Esophagus muscularis mucosa (tissue), 4 donors: ENCODE measurements around the gene AGAP3. TPM values are rescaled to one million over a fixed set of nuclear protein-coding genes. Genes with fewer than 3 reads are reported as not detected.

Experiments
- DNase-seq: peaks from one replicate; pipeline ENCODE4 v3.0.0-alpha.2; 2017; ENCODE audit errors: extremely low spot score
- H3K27ac ChIP-seq, 4 donors: fragments of 200-600 bp; sonication (generic); replicated peaks in 1 of 4; 1 replicate in 3 of 4; 2 replicates in 1 of 4; pipeline ENCODE4 v1.5.1; 2016 to 2019; ENCODE audit warnings: mild to moderate bottlenecking in 1 of 4
- H3K27me3 ChIP-seq, 4 donors: fragments of 200-600 bp; sonication (generic); one replicate each; pipeline versions ENCODE4 v1.5.1 to v1.6.0; 2016 to 2019
- H3K36me3 ChIP-seq, 4 donors: fragments of 200-600 bp; sonication (generic); one replicate each; pipeline ENCODE4 v1.5.1; 2016 to 2019
- H3K4me1 ChIP-seq, 4 donors: fragments of 200-600 bp; sonication (generic); one replicate each; pipeline ENCODE4 v1.5.1; 2016 to 2019
- H3K4me3 ChIP-seq, 4 donors: fragments of 200-600 bp; sonication (generic); 1 replicate in 2 of 4; 2 replicates in 2 of 4; pipeline ENCODE4 v1.5.1; 2016 to 2019; ENCODE audit warnings: mild to moderate bottlenecking in 4 of 4, moderate library complexity in 1 of 4
- H3K9me3 ChIP-seq, 4 donors: fragments of 200-600 bp; sonication (generic); 1 replicate in 3 of 4; 2 replicates in 1 of 4; pipeline ENCODE4 v1.5.1; 2016 to 2019
- CTCF ChIP-seq, 3 experiments: fragments of 200-600 bp in 2 of 3; fragments of 450-650 bp in 1 of 3; sonication (generic) in 2 of 3; IDR thresholded peaks; one replicate each; pipeline ENCODE4 v1.5.1; 2017 to 2019; ENCODE audit warnings: antibody characterized with exemption in 3 of 3, mild to moderate bottlenecking in 2 of 3, moderate library complexity in 1 of 3
- EP300 ChIP-seq: sonication (generic); formaldehyde crosslinking; IDR thresholded peaks from one replicate; pipeline ENCODE4 v1.6.1; 2017; ENCODE audit warnings: antibody characterized with exemption
- POLR2A ChIP-seq: fragments of 450-650 bp; IDR thresholded peaks from one replicate; pipeline ENCODE4 v1.6.1; 2017; ENCODE audit warnings: antibody characterized with exemption, moderate library complexity, mild to moderate bottlenecking, low read depth
- POLR2AphosphoS5 ChIP-seq, 2 donors: sonication (generic); formaldehyde crosslinking; IDR thresholded peaks; one replicate each; pipeline ENCODE4 v1.6.1; 2017; ENCODE audit warnings: antibody characterized with exemption in 2 of 2
- WGBS: methylation state at CpG from one replicate; pipeline ENCODE4 v1.1.5; 2018; 5-methylcytosine and 5-hydroxymethylcytosine counted together
- intact Hi-C: fragments of 100-400 bp; cut with DNase I; formaldehyde crosslinking; loops from one replicate; pipeline ENCODE4 v1.15.1; 2023
- total RNA-seq, 4 donors: library from RNA; depleted of rRNA; stranded (reverse); fragments of >200 nt; gene quantifications; one replicate each; pipeline versions ENCODE4 v1.1.0 to v1.2.1, GENCODE V29; 2016

Gene AGAP3
- total RNA-seq, 4 donors from 2014 or later: 33.8 to 71.2 (median 60.0) TPM

GRCh38 chr7:151167197-151167961, 81.1 kb downstream of the AGAP3 start, which contains the start of gene GBX1:
Gene GBX1 (minus strand): TSS chr7:151167694. CDS start chr7:151167548, 146 bp downstream.
- no peak for DNase-seq
- WGBS: no CpG with 5 or more reads among the region's 101 CpGs
- Histone ChIP-seq H3K27me3 (peaks cover 8 to 82% (median 35%) of the 10 kb centered on the region in 4 donors), H3K4me3 (peak within 1 kb of the TSS; percentile 53 to 61 (median 56)), H3K4me1 (peaks cover 15 to 26% (median 21%) of the 10 kb centered on the region in 4 donors), H3K36me3 (no peaks in the 10 kb centered on the region), H3K27ac (no peak within 1 kb of the TSS), H3K9me3 (no peaks in the 10 kb centered on the region)
- intact Hi-C loops: no loop called here
- TF ChIP-seq POLR2AphosphoS5 (IDR thresholded peaks at IDR 0.05) (no peak), POLR2A (no peak), CTCF (IDR thresholded peaks at IDR 0.05) (peak in 1 of 3 experiments; percentile 21), EP300 (no peak)

DNA sequence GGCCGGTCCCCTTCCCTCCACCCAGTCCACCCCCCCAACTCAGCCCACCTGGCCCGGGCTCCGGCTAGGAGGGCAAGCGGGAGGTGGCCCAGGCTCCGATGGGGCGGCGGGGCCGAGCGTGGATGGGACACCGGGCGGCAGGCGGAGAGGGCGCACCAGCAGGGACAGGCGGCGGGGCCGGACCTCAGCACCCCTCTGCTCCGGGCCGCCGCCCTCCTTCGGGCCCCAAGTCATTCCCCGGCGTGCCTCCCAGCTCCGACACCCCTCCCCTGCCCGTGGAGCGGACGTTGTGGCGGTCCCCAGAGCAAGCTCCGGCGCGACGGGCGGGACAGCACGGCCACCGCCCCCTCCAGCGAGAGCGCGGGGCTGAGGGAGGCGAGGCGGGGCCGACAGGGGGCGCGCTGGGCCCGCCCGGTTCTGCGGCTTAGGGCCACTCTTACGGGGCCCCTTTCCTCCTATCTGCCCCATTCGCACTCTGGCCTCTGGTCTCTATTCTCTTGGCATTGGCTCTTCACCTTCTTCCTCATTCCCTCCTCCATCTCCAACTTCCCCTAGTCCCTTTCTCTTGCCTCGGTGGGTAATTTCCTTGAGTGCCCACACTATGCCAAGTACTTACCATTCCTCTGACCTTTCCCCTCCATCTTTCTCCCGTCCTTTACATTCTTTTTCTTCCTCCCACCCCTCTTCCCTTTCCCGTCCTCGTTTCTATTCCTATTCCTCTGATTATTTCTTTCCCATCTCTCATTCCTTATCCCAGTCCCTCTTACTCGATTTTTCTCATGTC, 81.9 kb downstream of the AGAP3 start:
- peaks cover 8 to 84% (median 35%) of the 10 kb centered on the region in 4 donors for H3K27me3 ChIP-seq
- WGBS: 6% methylated on average over 20 of the region's 52 CpGs
- peaks cover 15 to 31% (median 21%) of the 10 kb centered on the region in 4 donors for H3K4me1 ChIP-seq
- no peak overlapping the region for H3K27ac ChIP-seq
- H3K4me3 ChIP-seq: peak overlapping the region; percentile 53 to 61 (median 56)
- H3K36me3 ChIP-seq: no peaks in the 10 kb centered on the region
- TF ChIP-seq POLR2A: no peak
- TF ChIP-seq CTCF (IDR thresholded peaks at IDR 0.05): peak; percentile 40 to 65 (median 41)
- DNase-seq: no peak
- intact Hi-C loops: loop anchor here (2.0 kb wide), 1 partner anchor 43 kb away; no protein-coding TSS in a partner anchor
- no peaks in the 10 kb centered on the region for H3K9me3 ChIP-seq

DNA sequence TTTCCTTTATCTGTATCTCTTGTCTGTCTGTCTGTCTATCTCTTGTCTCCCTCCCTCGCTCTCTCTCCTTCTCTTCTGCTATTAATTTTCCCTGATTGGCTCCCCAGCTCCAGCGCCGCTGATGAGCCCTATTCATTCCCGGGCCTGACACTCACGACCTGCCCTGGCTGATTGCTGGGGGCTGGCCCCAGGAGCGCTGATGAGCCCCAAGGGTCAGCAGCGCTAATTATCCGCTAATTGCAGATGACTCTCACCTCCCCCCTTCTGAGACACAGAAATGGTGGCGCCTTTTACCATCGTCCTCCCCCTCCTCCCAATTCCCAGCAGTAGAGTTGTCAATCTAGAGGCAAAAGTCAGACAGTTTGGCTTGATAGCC, 82.5 kb downstream of the AGAP3 start:
- H3K36me3 ChIP-seq: no peaks in the 10 kb centered on the region
- no peak for DNase-seq
- H3K27ac ChIP-seq: no peak overlapping the region
- WGBS: 59% methylated on average over 10 of the region's 10 CpGs
- no peak overlapping the region for H3K4me3 ChIP-seq
- H3K9me3 ChIP-seq: no peaks in the 10 kb centered on the region
- H3K27me3 ChIP-seq: peaks cover 8 to 86% (median 38%) of the 10 kb centered on the region in 4 donors
- peaks cover 15 to 31% (median 21%) of the 10 kb centered on the region in 4 donors for H3K4me1 ChIP-seq
- intact Hi-C loops: loop anchor here (2.0 kb wide), 1 partner anchor 44 kb away; no protein-coding TSS in a partner anchor
- TF ChIP-seq POLR2AphosphoS5 (IDR thresholded peaks at IDR 0.05) (no peak), EP300 (no peak), POLR2A (no peak), CTCF (IDR thresholded peaks at IDR 0.05) (no peak)

- WGBS: 23% methylated on average over 23 of the region's 42 CpGs
- intact Hi-C loops: loop anchor here (5.0 kb wide), 1 partner anchor 130 kb away; no protein-coding TSS in a partner anchor
- DNase-seq: no peak
- peaks cover 8 to 27% (median 12%) of the 10 kb centered on the region in 4 donors for H3K4me1 ChIP-seq
- peaks cover 0 to 4% (median 0%) of the 10 kb centered on the region in 4 donors for H3K9me3 ChIP-seq
- H3K36me3 ChIP-seq: no peaks in the 10 kb centered on the region
- H3K27me3 ChIP-seq: peaks cover 5 to 86% (median 15%) of the 10 kb centered on the region in 4 donors
- no peak for TF ChIP-seq EP300
- no peak for TF ChIP-seq POLR2A
- TF ChIP-seq POLR2AphosphoS5 (IDR thresholded peaks at IDR 0.05): peak in 1 of 2 donors; percentile 79
- TF ChIP-seq CTCF (IDR thresholded peaks at IDR 0.05): peak in 2 of 3 experiments; percentile 100
- H3K4me3 ChIP-seq: no peak overlapping the region
- no peak overlapping the region for H3K27ac ChIP-seq
These were observed 86.2 kb downstream of the AGAP3 start for GRCh38 chr7:151172273-151173141.
